GM12865 (cell line): ENCODE data around the gene A3GALT2.
A peak's percentile ranks its signal among the peaks of the same experiment; 100 is the strongest.

ENCODE experiments used
- DNase-seq: peaks from one replicate; pipeline ENCODE4 v3.0.0; 2010; ENCODE audit warnings: low read depth
- H3K4me3 ChIP-seq: 2 replicates; pipeline ENCODE4 v1.5.1; 2011; ENCODE audit warnings: mild to moderate bottlenecking, low read depth, low read length, control low read depth
- CTCF ChIP-seq: IDR thresholded peaks from 2 replicates; pipeline ENCODE4 v1.5.1; 2011; ENCODE audit warnings: low read length, control low read depth, low read depth, inconsistent platforms; ENCODE audit not compliant: insufficient read depth; ENCODE audit errors: missing control alignments

Gene A3GALT2

GRCh38 chr1:33266766-33267165 lies 54.1 kb downstream of the A3GALT2 start:
- no peak overlapping the region for H3K4me3 ChIP-seq
- TF ChIP-seq CTCF = no peak
- no peak for DNase-seq

DNA sequence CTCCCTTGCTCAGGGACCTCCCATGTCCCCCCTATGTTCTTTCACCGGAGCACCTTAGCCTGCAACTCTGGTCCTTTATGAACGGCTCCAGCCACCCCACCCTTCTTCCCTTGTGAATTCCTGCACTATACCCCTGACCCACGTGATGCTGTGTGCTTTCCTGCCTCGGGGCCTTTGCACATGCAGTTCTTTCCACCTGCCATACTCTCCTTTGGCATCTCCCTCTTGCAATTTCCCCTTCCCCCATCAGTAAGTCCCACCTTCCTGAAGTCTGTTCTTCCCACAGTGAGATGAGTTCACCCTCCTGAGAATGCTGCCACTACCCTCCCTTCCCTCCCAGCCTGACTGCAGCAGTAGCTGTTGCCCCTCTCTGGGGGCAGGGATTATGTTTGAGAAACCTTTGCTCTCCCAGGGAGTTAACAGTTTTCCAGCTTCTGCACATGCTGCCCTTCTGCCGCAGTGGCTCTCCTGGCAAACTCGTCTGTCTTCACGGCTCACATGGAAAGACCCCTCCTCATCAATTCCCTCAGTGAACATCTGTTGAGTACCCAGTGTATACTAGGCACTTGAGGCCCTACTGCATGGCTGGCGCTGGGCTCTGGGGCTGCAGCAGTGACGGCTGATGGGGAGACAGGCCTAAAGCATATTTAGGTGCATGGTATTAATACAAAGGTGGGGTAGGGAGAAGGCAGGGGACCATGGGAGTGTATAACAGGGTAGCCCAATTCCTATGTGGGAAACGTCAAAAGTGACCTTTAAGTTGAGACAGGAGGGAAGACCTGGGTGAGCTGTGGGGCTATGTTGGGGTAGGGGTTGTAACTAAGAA lies 54.9 kb downstream of the A3GALT2 start:
- no peak for DNase-seq
- TF ChIP-seq CTCF = no peak
- H3K4me3 ChIP-seq = no peak overlapping the region

- no peak for TF ChIP-seq CTCF
- no peak overlapping the region for H3K4me3 ChIP-seq
- no peak for DNase-seq
These were observed 56.9 kb downstream of the A3GALT2 start for GRCh38 chr1:33263890-33264504.

- no peak for DNase-seq
- no peak overlapping the region for H3K4me3 ChIP-seq
- no peak for TF ChIP-seq CTCF
These were observed 59.6 kb downstream of the A3GALT2 start for GRCh38 chr1:33261344-33261743.

DNA sequence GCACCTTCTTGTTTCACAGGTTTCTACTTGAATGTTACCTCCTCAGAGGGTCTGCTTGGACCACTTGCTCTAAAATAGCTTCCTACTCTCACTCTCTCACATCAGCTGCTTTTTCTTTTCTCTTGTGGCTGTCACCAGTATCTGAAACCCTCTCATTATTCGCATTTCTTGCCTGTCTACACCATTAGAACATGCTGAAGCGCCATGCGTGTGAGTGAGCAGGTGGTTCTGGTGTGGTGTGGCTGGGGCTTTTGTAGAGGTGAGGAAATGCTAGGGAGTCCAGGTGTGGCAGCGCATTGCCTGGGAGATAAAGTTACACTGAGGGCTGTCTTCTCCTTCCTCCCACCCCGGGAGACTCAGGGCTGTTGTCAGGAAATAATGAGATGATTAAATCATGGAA lies 60.5 kb downstream of the A3GALT2 start:
- DNase-seq = peak; percentile 44
- no peak overlapping the region for H3K4me3 ChIP-seq
- TF ChIP-seq CTCF = no peak

GRCh38 chr1:33259879-33260278 lies 61.0 kb downstream of the A3GALT2 start:
- DNase-seq = no peak
- TF ChIP-seq CTCF = no peak
- H3K4me3 ChIP-seq = no peak overlapping the region
